Measurements from ENCODE around the gene DCDC2.
"Not testable (repeated sequence)": the region's sequence is repeated elsewhere in the genome, so short reads cannot be mapped to it uniquely, and the experiment has no call there.

The DCDC2 gene

GRCh38 chr6:24207413-24207812 is 150.4 kb downstream of the DCDC2 start:
- no peak for DNase-seq

GRCh38 chr6:24205020-24205492 is 152.8 kb downstream of the DCDC2 start:
- DNase-seq = no peak

GRCh38 chr6:24204113-24204512 is 153.7 kb downstream of the DCDC2 start:
- DNase-seq = not testable (repeated sequence)

GRCh38 chr6:24197892-24198291 is 160.0 kb downstream of the DCDC2 start:
- DNase-seq = no peak

GRCh38 chr6:24195836-24196597 is 161.8 kb downstream of the DCDC2 start:
- no peak for DNase-seq

GRCh38 chr6:24194978-24195700 is 162.7 kb downstream of the DCDC2 start:
- DNase-seq = no peak

DNA sequence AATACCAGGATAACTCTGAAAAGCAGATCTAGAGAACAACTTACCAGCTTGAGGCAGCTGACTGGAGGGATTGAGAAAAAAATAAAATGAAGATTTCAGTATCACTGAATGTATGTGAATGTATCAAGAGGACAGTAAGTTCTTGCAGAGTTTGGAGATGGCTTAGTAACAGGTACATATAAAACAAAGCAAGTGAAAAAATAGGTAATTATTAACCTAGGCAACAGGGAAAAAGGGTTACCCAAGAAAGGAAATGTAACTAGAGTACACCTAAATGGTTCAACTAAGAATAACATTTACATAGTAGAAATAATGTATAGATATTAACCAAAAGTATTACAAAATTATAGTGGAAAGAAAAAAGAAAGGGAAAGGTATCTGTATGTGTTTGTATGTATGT is 164.5 kb downstream of the DCDC2 start:
- no peak for DNase-seq

GRCh38 chr6:24191346-24191745 is 166.5 kb downstream of the DCDC2 start:
- DNase-seq = no peak

- DNase-seq = no peak
These were observed 169.2 kb downstream of the DCDC2 start for GRCh38 chr6:24188578-24189080.

DNA sequence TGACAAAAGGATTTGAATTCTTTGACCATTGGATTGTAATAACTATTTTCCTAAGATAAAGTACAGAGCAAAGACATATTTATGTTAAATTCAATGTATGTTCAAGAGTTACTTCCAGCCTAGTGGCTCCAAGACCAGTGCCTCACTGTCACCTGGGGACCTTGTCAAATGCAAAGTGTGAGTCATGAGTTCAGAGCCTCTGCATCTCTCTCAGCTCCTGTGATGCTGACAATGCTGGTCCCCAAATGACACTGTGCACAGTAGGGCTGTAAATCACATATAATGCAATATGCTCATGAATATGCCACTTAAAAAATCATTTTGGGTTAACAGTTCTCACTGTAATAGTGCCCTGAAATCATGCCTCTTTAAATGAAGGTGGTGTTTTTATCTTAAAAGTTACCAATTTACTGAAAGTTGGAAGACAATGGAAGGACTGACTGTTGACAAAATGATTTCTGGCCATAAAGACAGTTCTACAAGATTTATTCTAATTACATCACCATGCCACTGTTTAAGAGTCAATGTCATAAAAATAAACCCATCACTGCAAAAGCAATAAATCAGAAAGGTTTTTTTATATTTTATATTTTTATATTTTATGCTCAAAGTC is 169.8 kb downstream of the DCDC2 start:
- DNase-seq = no peak

DNA sequence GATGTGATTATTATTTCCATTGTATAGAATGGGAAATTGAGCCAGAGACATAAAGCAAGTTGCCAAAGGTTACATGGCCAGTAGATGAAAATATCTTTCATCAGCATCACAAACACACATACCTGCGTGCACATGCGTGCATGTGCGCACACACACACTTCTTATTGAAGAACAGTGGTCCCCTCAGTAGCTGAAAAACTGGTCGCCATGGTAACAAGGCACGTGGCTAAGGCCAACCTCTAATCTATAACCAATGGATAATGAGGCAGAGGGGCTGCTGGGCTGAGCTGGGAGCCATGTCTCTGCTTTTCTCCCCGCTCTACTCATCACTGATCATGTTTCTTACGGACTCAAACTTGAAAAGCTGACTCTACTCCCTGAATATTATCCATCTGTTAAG is 171.5 kb downstream of the DCDC2 start:
- no peak for DNase-seq

DNA sequence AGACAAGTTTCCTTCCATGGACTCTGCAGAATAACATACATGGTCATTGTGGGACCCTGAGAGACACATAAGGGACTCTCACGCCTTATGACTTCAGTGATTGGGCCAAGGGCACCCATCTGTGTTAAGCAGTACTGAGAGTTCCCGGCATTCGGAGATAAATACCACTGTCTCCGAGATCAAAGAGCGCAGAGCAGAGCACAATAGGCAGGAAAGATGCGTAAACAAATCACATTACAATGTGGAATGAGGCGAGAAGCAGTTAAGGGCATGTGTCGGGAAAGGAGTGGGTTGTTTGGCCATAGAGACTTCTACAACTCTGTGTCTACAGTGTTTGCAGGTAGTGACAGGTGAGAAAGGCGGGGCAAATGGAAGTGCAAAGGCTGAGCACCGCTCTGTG is 174.3 kb downstream of the DCDC2 start:
- no peak for DNase-seq

DNA sequence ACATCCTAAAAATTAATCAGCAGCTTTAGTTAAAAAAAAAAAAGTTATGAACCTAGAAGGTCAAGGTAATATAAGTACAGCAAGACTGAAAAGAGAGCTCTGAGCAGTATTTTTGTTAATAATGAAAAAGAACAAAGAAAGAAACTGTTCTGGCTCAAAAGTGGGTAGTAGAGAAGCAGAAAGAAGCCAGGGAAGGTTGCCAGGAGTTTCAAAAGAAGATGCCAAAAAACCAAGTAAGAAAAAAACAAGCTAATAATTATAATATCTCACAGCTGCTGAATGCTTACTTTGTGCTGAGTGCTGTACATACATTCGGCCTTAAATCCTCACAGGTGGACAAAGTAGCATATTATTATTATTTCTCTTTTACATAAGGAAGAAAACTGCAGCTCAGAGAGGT is 200.0 kb downstream of the DCDC2 start:
- DNase-seq = no peak

- DNase-seq = no peak
These were observed 203.7 kb downstream of the DCDC2 start for GRCh38 chr6:24154121-24154520.

GRCh38 chr6:24152014-24152413 is 205.8 kb downstream of the DCDC2 start:
- DNase-seq = no peak

- DNase-seq = no peak
These were observed 208.0 kb downstream of the DCDC2 start for GRCh38 chr6:24149836-24150235.

DNA sequence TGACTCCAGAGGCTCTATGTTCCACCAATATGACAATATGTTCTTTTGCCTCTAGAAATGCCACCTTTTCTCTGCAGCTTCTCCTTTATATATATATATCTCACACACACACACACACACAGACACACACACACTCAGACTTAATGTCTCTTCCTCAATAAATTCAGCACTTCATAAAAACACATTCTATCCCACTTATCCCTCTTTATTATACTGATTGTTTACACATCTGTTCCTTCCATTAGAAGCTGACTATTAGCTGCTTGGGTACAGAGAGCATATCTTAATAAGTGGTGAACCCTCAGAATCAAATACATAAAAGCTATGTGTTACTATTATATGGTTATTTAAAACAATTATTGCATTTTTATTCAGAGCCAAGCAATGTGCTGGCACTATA is 208.6 kb downstream of the DCDC2 start:
- no peak for DNase-seq

DNA sequence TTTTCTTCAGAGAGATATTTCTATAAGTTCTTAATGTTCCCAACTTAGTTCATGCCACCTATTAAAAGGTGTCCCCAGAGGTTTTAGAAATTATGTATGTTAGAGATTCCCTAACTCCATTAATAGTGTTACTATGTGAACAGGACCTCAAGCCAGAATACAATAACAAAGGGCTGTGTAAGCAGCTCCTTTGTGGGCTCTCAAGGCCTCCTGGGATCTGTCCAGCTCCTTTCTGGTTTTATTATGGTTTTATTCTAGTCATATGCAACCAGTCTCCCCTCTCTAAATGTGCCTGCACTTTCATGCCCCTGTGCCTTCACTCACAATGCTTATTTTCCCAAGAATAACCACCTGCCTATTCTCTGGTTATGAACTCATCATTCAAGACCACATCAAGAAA is 209.2 kb downstream of the DCDC2 start:
- DNase-seq = no peak

DNA sequence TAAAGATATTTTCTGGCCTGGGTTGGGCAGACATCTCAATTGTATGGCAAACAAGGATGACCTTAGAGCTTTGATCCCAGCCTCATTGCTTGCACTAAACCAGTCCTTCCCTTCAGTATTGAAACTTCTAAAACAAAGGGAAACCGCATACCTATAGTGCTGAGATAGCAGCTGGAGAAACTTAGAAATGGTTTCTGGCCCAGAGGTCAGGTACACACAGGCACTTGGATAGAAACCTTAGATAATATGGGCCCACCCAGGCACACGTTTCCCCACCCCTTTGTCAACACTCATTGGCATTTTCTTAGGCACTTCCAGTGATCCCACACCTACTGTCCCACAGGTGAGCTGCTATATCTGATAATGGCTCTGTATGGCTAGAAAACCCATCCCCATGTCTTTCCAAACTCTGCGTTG is 209.7 kb downstream of the DCDC2 start:
- DNase-seq = no peak

GRCh38 chr6:24147511-24148153 is 210.2 kb downstream of the DCDC2 start:
- no peak for DNase-seq

GRCh38 chr6:24146871-24147270 is 211.0 kb downstream of the DCDC2 start:
- DNase-seq = no peak

DNA sequence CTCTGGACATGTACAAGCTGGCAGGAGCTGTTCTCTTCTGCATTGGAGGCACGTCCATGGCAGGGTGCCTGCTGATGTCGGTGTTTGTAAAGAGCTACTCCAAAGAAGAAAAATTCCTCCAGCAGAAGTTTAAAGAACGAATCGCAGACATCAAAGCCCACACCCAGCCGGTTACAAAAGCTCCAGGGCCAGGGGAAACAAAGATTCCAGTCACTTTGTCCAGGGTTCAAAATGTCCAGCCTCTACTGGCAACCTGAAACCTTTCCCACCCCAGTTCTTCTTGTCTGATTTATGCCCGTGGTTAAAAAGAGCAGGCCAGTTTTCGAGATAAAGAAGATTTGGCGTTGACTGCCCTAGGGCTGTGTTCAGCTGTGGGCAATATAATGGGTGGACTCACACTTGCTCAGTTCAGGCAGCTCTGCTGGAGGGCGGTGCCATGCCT is 212.1 kb downstream of the DCDC2 start:
- DNase-seq = no peak

- not testable (repeated sequence) for DNase-seq
These were observed 215.1 kb downstream of the DCDC2 start for GRCh38 chr6:24142733-24143132.

Measured in NCI-H2107 (cell line).